Trophoblast cell (in vitro differentiated cells and primary cell): Measurements from ENCODE around the gene ZNF469.

ENCODE experiments used
- DNase-seq, 2 donors: peaks; one replicate each; pipeline ENCODE4 v3.0.0-alpha.2; 2016
- H2AFZ ChIP-seq: 2 replicates; pipeline ENCODE4 v1.6.1; 2013; ENCODE audit warnings: low read length, moderate library complexity, mild to moderate bottlenecking; ENCODE audit not compliant: insufficient read depth, poor library complexity
- H2AK5ac ChIP-seq: 2 replicates; pipeline ENCODE4 v1.6.1; 2013; ENCODE audit warnings: mild to moderate bottlenecking, low read length
- H2BK120ac ChIP-seq: 2 replicates; pipeline ENCODE4 v1.6.1; 2013; ENCODE audit warnings: low read length, mild to moderate bottlenecking, moderate library complexity; ENCODE audit not compliant: insufficient read depth, poor library complexity
- H2BK12ac ChIP-seq: 2 replicates; pipeline ENCODE4 v1.6.1; 2013; ENCODE audit warnings: mild to moderate bottlenecking, low read length, moderate library complexity
- H2BK5ac ChIP-seq: 2 replicates; pipeline ENCODE4 v1.6.1; 2013; ENCODE audit warnings: low read length, low read depth, moderate library complexity, mild to moderate bottlenecking; ENCODE audit not compliant: poor library complexity
- H3K14ac ChIP-seq: 2 replicates; pipeline ENCODE4 v1.6.1; 2013; ENCODE audit warnings: mild to moderate bottlenecking, low read length
- H3K18ac ChIP-seq: 2 replicates; pipeline ENCODE4 v1.6.1; 2013; ENCODE audit warnings: mild to moderate bottlenecking, low read length
- H3K23ac ChIP-seq: 2 replicates; pipeline ENCODE4 v1.6.1; 2013; ENCODE audit warnings: low read length
- H3K27ac ChIP-seq: 2 replicates; pipeline ENCODE4 v1.5.1; 2013; ENCODE audit warnings: low read depth, mild to moderate bottlenecking, inconsistent platforms, low read length, moderate library complexity
- H3K27me3 ChIP-seq: 2 replicates; pipeline ENCODE4 v1.6.1; 2013; ENCODE audit warnings: inconsistent platforms, mild to moderate bottlenecking, low read length, moderate library complexity; ENCODE audit not compliant: insufficient read depth
- H3K36me3 ChIP-seq, 2 experiments: 1 replicate in 1 of 2; 2 replicates in 1 of 2; pipeline ENCODE4 v1.6.1; 2013; ENCODE audit warnings: low read length in 2 of 2, mild to moderate bottlenecking in 2 of 2, moderate library complexity in 1 of 2; ENCODE audit not compliant: insufficient read depth in 2 of 2, control insufficient read depth in 1 of 2
- H3K4ac ChIP-seq: 2 replicates; pipeline ENCODE4 v1.6.1; 2013; ENCODE audit warnings: low read depth, mild to moderate bottlenecking, low read length, moderate library complexity
- H3K4me1 ChIP-seq, 2 experiments: 1 replicate in 1 of 2; 2 replicates in 1 of 2; pipeline ENCODE4 v1.6.1; 2013; ENCODE audit warnings: low read length in 2 of 2, mild to moderate bottlenecking in 2 of 2, moderate library complexity in 1 of 2; ENCODE audit not compliant: insufficient read depth in 2 of 2, control insufficient read depth in 1 of 2
- H3K4me2 ChIP-seq: 2 replicates; pipeline ENCODE4 v1.6.1; 2013; ENCODE audit warnings: inconsistent platforms, mild to moderate bottlenecking, low read length, moderate library complexity
- H3K4me3 ChIP-seq: 2 replicates; pipeline ENCODE4 v1.5.1; 2013; ENCODE audit warnings: mild to moderate bottlenecking, low read depth, low read length, inconsistent platforms
- H3K79me1 ChIP-seq: one replicate; pipeline ENCODE4 v1.6.1; 2013; ENCODE audit warnings: low read length
- H3K79me2 ChIP-seq: 2 replicates; pipeline ENCODE4 v1.6.1; 2013; ENCODE audit warnings: low read length, mild to moderate bottlenecking; ENCODE audit not compliant: control insufficient read depth, insufficient read depth, poor library complexity
- H3K9ac ChIP-seq: 2 replicates; pipeline ENCODE4 v1.6.1; 2013; ENCODE audit warnings: mild to moderate bottlenecking, low read length
- H3K9me3 ChIP-seq: 2 replicates; pipeline ENCODE4 v1.6.1; 2013; ENCODE audit warnings: low read depth, mild to moderate bottlenecking, control low read depth, inconsistent platforms, low read length; ENCODE audit not compliant: insufficient read depth
- H4K12ac ChIP-seq: 2 replicates; pipeline ENCODE4 v1.6.1; 2013; ENCODE audit warnings: low read depth, mild to moderate bottlenecking, low read length, moderate library complexity
- H4K8ac ChIP-seq: 2 replicates; pipeline ENCODE4 v1.6.1; 2013; ENCODE audit warnings: low read depth, mild to moderate bottlenecking, low read length, moderate library complexity
- H4K91ac ChIP-seq: one replicate; pipeline ENCODE4 v1.6.1; 2013; ENCODE audit warnings: low read depth, mild to moderate bottlenecking, low read length, moderate library complexity
- WGBS: extraction: QIAGEN DNeasy Blood & Tissue Kit; methylation state at CpG from one replicate; pipeline ENCODE4 v1.1.7; 2013; ENCODE audit warnings: missing lambda C conversion rate; ENCODE audit not compliant: insufficient read length, insufficient coverage; ENCODE audit errors: extremely low coverage; 5-methylcytosine and 5-hydroxymethylcytosine counted together

Gene ZNF469

GRCh38 chr16:88426018-88426417 lies 43.3 kb downstream of the ZNF469 start:
- peaks cover 0 to 2% of the 10 kb centered on the region in 2 experiments for H3K4me1 ChIP-seq
- no peak overlapping the region for H2BK5ac ChIP-seq
- H3K4me2 ChIP-seq: no peak overlapping the region
- no peak overlapping the region for H3K4me3 ChIP-seq
- no peak overlapping the region for H3K4ac ChIP-seq
- H3K23ac ChIP-seq: no peak overlapping the region
- no peak overlapping the region for H4K8ac ChIP-seq
- no peak for DNase-seq
- WGBS: no CpG with 5 or more reads among the region's 13 CpGs
- H3K27me3 ChIP-seq: no peaks in the 10 kb centered on the region
- H3K14ac ChIP-seq: no peak overlapping the region
- no peak overlapping the region for H2AK5ac ChIP-seq
- no peaks in the 10 kb centered on the region for H3K79me2 ChIP-seq
- no peak overlapping the region for H3K9ac ChIP-seq
- H3K27ac ChIP-seq: no peak overlapping the region
- H2AFZ ChIP-seq: no peak overlapping the region
- H4K12ac ChIP-seq: no peak overlapping the region
- H2BK120ac ChIP-seq: no peak overlapping the region
- no peak overlapping the region for H4K91ac ChIP-seq
- no peak overlapping the region for H3K18ac ChIP-seq
- H3K9me3 ChIP-seq: no peaks in the 10 kb centered on the region
- H3K79me1 ChIP-seq: no peaks in the 10 kb centered on the region
- no peak overlapping the region for H2BK12ac ChIP-seq
- no peaks in the 10 kb centered on the region for H3K36me3 ChIP-seq

GRCh38 chr16:88427376-88427775 lies 44.6 kb downstream of the ZNF469 start:
- Histone ChIP-seq H3K4me1 (peaks cover 0 to 2% of the 10 kb centered on the region in 2 experiments), H3K4me3 (no peak overlapping the region), H3K9me3 (peaks cover 2% of the 10 kb centered on the region), H2AK5ac (no peak overlapping the region), H3K79me1 (no peaks in the 10 kb centered on the region), H3K4ac (no peak overlapping the region), H2BK5ac (no peak overlapping the region), H3K36me3 (no peaks in the 10 kb centered on the region), H3K79me2 (no peaks in the 10 kb centered on the region), H3K14ac (no peak overlapping the region), H2BK120ac (no peak overlapping the region), H3K9ac (no peak overlapping the region), H3K4me2 (no peak overlapping the region), H3K27ac (no peak overlapping the region), H3K18ac (no peak overlapping the region), H4K12ac (no peak overlapping the region), H4K91ac (no peak overlapping the region), H3K27me3 (peaks cover 3% of the 10 kb centered on the region), H3K23ac (no peak overlapping the region), H2AFZ (no peak overlapping the region), H2BK12ac (no peak overlapping the region), H4K8ac (no peak overlapping the region)
- WGBS: no CpG with 5 or more reads among the region's 19 CpGs
- no peak for DNase-seq

DNA sequence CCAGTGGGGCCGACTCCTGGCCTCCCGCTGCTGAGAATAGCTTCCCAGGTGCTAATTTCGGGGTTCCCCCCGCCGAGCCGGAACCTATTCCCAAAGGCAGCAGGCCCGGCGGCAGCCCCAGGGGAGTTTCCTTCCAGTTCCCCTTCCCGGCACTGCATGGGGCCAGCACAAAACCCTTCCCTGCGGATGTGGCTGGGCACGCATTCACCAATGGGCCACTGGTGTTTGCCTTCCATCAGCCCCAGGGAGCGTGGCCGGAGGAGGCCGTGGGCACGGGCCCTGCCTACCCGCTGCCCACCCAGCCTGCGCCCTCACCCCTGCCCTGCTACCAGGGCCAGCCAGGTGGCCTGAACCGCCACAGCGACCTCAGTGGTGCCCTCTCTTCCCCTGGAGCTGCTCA lies 45.4 kb downstream of the ZNF469 start:
- H2AK5ac ChIP-seq: no peak overlapping the region
- H3K18ac ChIP-seq: no peak overlapping the region
- H3K4me1 ChIP-seq: peaks cover 0 to 2% of the 10 kb centered on the region in 2 experiments
- no peak overlapping the region for H4K12ac ChIP-seq
- H4K91ac ChIP-seq: no peak overlapping the region
- no peak overlapping the region for H4K8ac ChIP-seq
- peaks cover 3% of the 10 kb centered on the region for H3K27me3 ChIP-seq
- no peak overlapping the region for H3K23ac ChIP-seq
- H3K9ac ChIP-seq: no peak overlapping the region
- no peak overlapping the region for H2BK5ac ChIP-seq
- H3K14ac ChIP-seq: no peak overlapping the region
- no peaks in the 10 kb centered on the region for H3K79me2 ChIP-seq
- H3K4ac ChIP-seq: no peak overlapping the region
- DNase-seq: no peak
- H3K4me2 ChIP-seq: no peak overlapping the region
- H2BK120ac ChIP-seq: no peak overlapping the region
- no peak overlapping the region for H2BK12ac ChIP-seq
- no peak overlapping the region for H3K4me3 ChIP-seq
- no peak overlapping the region for H2AFZ ChIP-seq
- WGBS: no CpG with 5 or more reads among the region's 19 CpGs
- H3K79me1 ChIP-seq: no peaks in the 10 kb centered on the region
- no peak overlapping the region for H3K27ac ChIP-seq
- peaks cover 2% of the 10 kb centered on the region for H3K9me3 ChIP-seq
- no peaks in the 10 kb centered on the region for H3K36me3 ChIP-seq

- Histone ChIP-seq H3K4ac (no peak overlapping the region), H3K27me3 (peaks cover 3% of the 10 kb centered on the region), H3K9me3 (peaks cover 2% of the 10 kb centered on the region), H3K79me2 (no peaks in the 10 kb centered on the region), H4K8ac (no peak overlapping the region), H2BK120ac (no peak overlapping the region), H4K91ac (no peak overlapping the region), H3K23ac (no peak overlapping the region), H3K9ac (no peak overlapping the region), H3K79me1 (no peaks in the 10 kb centered on the region), H3K36me3 (no peaks in the 10 kb centered on the region), H2BK5ac (no peak overlapping the region), H3K4me2 (no peak overlapping the region), H2BK12ac (no peak overlapping the region), H2AK5ac (no peak overlapping the region), H3K14ac (no peak overlapping the region), H4K12ac (no peak overlapping the region), H3K4me1 (peaks cover 0 to 2% of the 10 kb centered on the region in 2 experiments), H3K18ac (no peak overlapping the region), H3K4me3 (no peak overlapping the region), H2AFZ (no peak overlapping the region), H3K27ac (no peak overlapping the region)
- no peak for DNase-seq
- WGBS: no CpG with 5 or more reads among the region's 34 CpGs
Measured at GRCh38 chr16:88428616-88429386, 46.0 kb downstream of the ZNF469 start.
